MM.1S (cell line): ENCODE measurements around the gene CADPS.

Experiments
- CTCF ChIP-seq: fragments of 300-600 bp; sonication (generic); IDR thresholded peaks from 2 replicates; pipeline ENCODE4 v1.5.1; 2016; ENCODE audit warnings: antibody characterized with exemption, low read length, mixed read lengths
- EZH2phosphoT487 ChIP-seq: fragments of 300-600 bp; sonication (generic); IDR thresholded peaks from 2 replicates; pipeline ENCODE4 v1.6.1; 2018; ENCODE audit warnings: antibody characterized with exemption, low read length

- TF ChIP-seq CTCF, result no peak
- TF ChIP-seq EZH2phosphoT487, result no peak
These were observed 94.1 kb downstream of the CADPS start for GRCh38 chr3:62781121-62781520.
